GM19238 (cell line): ENCODE data around the gene CARF.
"Not testable (repeated sequence)": the region's sequence is repeated elsewhere in the genome, so short reads cannot be mapped to it uniquely, and the experiment has no call there.

Source experiments
- DNase-seq: peaks from one replicate; pipeline ENCODE4 v3.0.0; 2011; ENCODE audit warnings: low spot score; ENCODE audit not compliant: insufficient read length

Gene CARF

DNA sequence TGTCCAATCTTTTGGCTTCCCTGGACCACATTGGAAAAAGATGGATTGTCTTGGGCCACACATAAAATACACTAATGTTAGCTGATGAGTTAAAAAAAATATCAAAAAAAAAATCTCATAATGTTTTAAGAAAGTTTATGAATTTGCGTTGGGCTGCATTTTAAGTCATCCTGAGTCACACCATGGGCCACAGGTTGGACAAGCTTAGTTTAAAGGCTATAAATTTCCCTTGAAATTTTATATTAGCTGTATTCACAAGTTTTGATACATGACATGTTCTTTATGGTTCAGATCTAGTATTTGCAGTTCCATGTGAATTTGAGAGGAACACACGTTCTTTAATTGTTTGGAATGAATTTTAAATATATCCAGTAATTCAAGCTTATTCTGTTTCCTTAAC lies 21.9 kb downstream of the CARF start:
- DNase-seq = no peak

DNA sequence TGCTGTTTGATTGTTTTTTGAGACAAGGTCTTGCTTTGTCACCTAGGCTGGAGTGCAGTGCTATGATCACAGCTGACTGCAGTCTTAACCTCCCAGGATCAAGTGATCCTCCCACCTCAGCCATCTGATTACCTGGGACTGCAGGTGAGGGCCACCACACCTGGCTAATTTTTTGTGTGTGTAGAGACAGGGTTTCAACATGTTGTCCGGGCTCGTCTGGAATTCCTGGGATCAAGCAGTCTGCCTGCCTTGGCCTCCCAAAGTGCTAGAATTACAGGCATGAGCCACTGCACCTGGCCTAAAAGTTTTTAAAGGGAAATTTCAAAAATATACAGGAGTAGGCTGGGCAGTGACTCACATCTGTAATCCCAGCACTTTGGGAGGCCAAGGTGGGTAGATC lies 22.4 kb downstream of the CARF start:
- DNase-seq = no peak

- no peak for DNase-seq
These were observed 26.9 kb downstream of the CARF start for GRCh38 chr2:202938960-202939359.

DNA sequence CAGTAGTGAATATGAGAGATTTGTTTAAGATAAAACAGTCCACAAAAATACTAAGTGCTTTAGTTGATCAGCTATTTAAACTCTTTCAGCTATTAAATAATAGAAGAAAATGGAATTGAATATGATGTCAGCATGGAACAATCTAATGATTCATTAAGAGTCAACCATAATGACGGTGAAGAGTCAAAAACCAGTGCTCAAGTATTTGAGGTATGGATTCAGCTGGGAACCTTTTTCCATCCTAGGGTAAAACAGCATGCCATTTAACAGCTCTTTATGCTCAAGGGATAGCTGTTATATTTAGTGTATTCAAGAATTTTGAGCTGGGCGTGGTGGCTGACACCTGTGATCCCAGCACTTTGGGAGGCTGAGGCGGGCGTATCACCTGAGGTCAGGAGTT lies 29.7 kb downstream of the CARF start:
- DNase-seq = no peak

DNA sequence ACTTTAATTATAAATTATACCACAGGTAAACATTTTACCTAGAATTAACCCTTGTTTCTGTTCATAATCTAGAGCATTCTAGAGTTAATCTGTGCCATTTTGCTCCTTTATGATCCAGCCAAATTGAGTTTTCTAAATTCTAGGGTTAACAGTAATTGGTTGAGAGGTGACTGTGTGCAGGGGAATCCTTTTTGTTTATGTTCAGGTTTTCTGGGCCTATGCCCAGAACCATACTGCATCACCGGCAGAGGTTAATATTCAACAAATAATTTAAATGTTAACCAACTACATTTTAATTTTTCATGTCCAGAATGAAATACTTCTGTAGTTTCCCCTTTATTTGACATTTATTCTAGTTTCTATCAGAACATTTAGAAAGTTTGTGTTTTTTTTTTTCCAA lies 32.3 kb downstream of the CARF start:
- DNase-seq = no peak

DNA sequence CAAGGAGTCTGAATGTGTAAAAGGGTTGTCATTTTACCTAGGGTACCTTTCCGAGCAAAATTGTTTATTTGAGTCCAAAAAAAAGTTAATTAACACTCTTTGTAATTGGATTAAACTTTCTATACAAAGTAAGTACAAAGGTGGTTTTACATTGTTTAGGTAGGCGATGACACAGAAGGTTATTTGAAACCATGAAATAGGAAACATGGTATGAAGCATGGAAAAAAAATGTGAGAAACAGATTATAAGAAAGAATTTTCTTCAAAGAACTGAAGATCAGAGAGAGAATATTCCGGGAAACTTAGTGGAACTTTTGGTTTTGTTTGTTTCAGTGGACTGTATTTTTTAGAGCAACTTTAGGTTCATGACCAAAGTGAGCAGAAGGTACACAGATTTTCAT lies 32.7 kb downstream of the CARF start:
- DNase-seq = no peak

GRCh38 chr2:202945497-202945896 lies 33.4 kb downstream of the CARF start:
- no peak for DNase-seq

- DNase-seq = not testable (repeated sequence)
These were observed 37.3 kb downstream of the CARF start for GRCh38 chr2:202949333-202949732.

- no peak for DNase-seq
These were observed 38.5 kb downstream of the CARF start for GRCh38 chr2:202950592-202950991.

DNA sequence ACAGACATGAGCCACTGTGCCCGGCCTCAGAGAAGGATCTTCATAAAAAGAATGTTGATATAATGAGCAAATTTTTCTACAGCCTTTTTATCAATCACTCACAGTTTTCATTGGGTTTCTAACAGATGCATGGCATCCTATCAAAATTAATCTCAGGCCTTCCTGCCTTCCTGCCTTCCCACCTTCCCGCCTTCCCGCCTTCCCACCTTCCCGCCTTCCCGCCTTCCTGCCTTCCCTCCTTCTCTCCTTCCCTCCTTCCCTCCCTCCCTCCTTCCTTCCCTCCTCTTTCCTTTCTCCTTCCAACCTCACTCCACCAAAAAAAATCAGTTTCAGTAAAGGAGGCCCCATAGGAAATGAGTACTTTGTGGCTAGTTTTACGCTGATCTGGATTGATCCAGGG lies 48.4 kb downstream of the CARF start:
- DNase-seq = no peak

GRCh38 chr2:202963712-202964111 lies 51.6 kb downstream of the CARF start:
- no peak for DNase-seq

DNA sequence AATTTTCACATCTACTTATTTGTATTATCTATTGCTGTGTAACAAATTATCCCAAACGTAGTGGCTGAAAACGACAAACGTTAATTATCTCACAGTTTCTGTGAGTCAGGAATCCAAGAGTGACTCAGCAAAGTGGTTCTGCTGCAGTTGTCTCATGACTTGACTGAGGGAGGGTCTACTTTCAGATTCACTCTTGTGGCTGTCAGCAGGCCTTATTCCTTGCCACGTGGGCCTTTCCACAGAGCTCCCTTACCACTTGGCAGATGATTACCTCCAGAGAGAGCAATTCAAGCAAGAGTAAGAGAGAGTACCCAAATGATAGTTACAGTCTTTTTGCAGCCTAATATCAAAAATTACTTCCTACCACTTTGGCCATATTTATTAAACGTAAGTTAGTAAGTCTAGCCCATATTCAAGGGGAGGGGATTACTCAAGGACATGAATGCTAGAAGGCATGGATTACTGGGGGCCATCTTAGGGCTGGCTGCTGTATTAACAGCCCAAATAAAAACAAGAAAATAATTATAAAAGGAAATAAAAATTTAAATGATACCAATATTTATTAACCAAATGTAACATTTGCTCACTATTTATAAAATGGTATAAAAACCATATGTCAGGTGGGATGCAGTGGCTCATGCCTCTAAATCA lies 53.9 kb downstream of the CARF start:
- no peak for DNase-seq

DNA sequence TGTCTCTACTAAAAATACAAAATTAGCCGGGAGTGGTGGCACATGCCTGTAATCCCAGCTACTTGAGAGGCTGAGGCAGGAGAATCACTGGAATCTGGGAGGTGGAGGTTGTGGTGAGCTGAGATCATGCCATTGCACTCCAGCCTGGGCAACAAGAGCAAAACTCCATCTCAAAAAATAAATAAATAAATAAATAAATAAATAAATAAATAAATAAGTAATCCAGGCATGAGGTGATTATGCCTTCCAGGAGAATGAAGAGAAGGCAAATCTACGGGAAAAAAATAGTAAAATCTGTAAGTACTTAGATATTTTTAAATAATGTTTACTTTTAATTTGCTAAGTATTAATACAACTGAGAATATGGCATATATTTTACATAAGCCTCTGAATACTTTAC lies 57.3 kb downstream of the CARF start:
- not testable (repeated sequence) for DNase-seq

- no peak for DNase-seq
These were observed 64.7 kb downstream of the CARF start for GRCh38 chr2:202976809-202977208.

- DNase-seq = no peak
These were observed 70.9 kb downstream of the CARF start for GRCh38 chr2:202982779-202983491.

GRCh38 chr2:202989749-202990148 lies 77.7 kb downstream of the CARF start:
- no peak for DNase-seq

GRCh38 chr2:202990501-202990900 lies 78.4 kb downstream of the CARF start:
- no peak for DNase-seq

DNA sequence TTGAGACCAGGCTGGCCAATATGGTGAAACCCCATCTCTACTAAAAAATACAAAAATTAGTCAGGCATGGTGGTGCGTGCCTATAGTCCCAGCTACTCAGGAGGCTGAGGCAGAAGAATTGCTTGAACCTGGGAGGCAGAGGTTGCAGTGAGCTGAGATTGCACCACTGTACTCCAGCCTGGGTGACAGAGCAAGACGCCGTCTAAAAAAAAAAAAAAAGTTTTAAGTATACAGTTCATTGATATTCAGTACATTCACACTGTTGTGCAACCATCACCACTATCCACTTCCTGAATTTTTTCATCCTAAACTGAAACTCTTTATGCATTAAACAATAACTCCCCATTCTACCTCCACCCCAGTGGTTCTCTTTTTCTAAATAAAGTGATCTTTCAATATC lies 85.0 kb downstream of the CARF start:
- not testable (repeated sequence) for DNase-seq

DNA sequence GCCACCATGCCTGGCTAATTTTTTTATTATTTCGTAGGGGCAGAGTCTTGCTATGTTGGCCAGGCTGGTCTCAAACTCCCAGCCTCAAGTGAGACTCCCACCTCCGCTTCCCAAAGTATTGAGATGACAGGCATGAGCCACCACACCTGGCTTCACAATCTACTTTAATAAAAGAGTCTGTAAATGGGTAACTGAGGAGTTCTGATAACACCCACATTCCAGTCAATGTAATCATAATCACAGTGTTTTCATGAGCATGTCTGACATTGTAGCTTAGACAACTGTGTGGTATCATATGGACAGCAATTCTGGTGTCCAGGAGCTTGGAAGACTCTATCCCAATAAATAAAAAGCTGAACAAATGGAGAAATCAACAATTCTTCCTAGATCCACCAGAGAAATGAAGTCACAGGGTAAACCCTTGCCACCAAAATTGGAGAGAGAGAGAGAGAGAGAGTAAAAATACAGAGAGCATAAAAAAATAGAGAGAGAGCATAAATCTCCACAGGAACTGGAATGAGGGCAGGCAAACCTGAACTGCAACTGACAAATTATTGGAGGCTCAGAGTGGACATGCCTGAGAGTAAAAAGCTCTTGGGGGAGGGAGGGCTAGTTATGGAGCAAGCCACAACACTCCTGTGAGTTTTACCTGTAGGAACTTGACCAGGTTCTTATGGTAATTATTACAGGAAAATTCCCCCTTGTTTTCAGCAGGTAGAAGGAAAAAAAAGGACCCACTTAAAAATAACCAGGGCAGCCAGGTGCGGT lies 90.2 kb downstream of the CARF start:
- DNase-seq = no peak

DNA sequence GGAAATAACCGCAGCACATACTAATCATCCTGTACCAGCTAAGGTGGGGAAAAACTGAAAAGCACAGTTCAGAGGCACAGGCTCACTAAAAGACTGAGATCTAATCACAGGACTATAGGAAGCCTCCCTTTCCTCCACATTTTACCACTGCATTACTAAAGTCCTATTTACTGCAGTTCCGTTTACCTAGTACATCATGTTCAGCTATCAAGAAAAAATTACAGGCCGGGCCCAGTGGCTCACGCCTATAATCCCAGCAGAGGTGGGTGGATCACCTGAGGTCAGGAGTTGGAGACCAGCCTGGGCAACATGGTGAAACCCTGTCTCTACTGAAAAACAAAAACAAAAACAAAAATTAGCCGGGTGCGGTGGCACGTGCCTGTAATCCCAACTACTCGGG lies 91.6 kb downstream of the CARF start:
- DNase-seq = no peak

DNA sequence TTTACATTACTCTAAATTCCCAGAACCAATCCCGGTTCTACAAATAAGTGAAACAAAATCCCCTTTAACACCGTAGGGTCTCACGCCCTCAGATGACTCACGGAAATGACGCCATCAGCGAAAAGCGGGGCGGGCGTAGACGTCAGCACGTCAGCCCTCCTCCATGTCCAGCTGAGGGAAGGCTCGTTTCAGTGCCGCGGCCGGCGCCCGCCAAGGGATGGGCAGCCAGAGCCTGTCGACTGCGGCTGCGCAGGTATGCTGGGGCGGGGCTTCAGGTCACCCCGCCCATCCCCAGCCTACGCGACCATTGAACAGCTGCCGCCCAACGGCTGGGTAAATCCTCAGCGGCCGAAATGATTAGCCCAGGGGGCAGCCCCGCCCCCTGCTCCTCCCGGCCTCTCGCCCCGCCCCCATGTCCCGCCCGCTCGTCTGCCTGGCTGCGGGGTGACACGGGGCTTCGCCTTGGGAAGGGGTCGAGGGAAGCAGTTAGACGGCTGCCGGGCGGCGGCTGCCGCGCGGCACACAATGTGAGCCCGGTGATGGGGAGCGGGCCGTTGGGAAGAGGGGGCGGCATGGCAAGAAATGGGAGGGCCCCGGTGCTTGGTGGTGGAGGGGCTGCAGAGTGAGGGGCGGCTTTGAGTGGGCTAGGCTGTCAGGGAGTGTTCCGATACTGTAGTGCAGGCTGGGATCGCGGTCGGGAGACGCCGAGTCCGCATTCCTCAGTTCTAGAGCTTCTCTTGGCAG lies 102.6 kb downstream of the CARF start, which contains the start of gene NBEAL1:
Gene NBEAL1 (plus strand): TSS at position 420 of the 744 bp plus-strand sequence. CDS start 1,510 bp downstream, outside the sequence.
- peak; percentile 82 for DNase-seq

- no peak for DNase-seq
These were observed 104.6 kb downstream of the CARF start for GRCh38 chr2:203016716-203017115.
